Measurements from ENCODE around the gene POLR3A.

The POLR3A gene

DNA sequence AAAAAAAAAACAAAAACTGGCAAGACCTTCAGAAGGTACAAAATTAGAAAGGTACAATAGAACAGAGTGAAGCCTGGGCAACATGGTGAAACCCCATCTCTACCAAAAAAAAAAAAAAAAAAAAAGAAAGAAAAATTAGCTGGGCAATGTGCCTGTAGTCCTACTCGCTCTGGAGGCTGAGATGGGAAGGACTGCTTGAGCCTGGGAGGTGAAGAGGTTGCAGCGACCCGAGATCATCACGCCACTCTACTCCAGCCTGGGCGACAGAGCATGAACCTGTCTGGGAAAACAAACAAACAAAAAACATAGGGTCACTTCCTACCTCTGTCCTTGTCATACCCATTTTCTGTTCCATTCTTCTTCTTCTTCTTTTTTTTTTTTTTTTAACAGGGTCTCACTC lies 57.2 kb downstream of the POLR3A start:
- ATAC-seq (ENCODE audit: low read depth) (no peak), DNase-seq (ENCODE audit: low spot score in 2 of 2) (no peak)
- H3K4me3 Mint-ChIP-seq: no peak overlapping the region
- no peaks in the 10 kb centered on the region for H3K27me3 Mint-ChIP-seq
- H3K27ac Mint-ChIP-seq: no peak overlapping the region
- H3K36me3 Mint-ChIP-seq: peaks cover 8% of the 10 kb centered on the region
- H3K4me1 Mint-ChIP-seq: no peaks in the 10 kb centered on the region
- no peaks in the 10 kb centered on the region for H3K9me3 Mint-ChIP-seq

DNA sequence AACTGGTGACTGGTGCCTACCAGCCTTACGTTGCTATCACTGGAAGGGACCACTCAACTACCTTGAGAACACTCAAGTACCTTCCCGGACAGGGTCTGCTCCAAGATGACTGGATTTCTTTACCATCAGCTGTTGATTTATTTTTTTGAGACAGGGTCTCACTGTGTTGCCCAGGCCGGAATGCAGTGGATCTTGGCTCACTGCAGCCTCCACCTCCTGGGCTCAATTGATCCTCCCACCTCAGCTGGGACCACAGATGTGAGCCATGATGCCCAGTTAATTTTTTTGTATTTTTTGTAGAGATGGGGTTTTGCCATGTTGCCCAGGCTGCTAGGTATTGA lies 57.5 kb downstream of the POLR3A start:
- ATAC-seq (ENCODE audit: low read depth) (no peak), DNase-seq (ENCODE audit: low spot score in 2 of 2) (no peak)
- Mint-ChIP-seq H3K27me3 (peaks cover 1% of the 10 kb centered on the region), H3K4me1 (peaks cover 1% of the 10 kb centered on the region), H3K27ac (no peak overlapping the region), H3K9me3 (no peaks in the 10 kb centered on the region), H3K4me3 (no peak overlapping the region), H3K36me3 (peaks cover 5% of the 10 kb centered on the region)

DNA sequence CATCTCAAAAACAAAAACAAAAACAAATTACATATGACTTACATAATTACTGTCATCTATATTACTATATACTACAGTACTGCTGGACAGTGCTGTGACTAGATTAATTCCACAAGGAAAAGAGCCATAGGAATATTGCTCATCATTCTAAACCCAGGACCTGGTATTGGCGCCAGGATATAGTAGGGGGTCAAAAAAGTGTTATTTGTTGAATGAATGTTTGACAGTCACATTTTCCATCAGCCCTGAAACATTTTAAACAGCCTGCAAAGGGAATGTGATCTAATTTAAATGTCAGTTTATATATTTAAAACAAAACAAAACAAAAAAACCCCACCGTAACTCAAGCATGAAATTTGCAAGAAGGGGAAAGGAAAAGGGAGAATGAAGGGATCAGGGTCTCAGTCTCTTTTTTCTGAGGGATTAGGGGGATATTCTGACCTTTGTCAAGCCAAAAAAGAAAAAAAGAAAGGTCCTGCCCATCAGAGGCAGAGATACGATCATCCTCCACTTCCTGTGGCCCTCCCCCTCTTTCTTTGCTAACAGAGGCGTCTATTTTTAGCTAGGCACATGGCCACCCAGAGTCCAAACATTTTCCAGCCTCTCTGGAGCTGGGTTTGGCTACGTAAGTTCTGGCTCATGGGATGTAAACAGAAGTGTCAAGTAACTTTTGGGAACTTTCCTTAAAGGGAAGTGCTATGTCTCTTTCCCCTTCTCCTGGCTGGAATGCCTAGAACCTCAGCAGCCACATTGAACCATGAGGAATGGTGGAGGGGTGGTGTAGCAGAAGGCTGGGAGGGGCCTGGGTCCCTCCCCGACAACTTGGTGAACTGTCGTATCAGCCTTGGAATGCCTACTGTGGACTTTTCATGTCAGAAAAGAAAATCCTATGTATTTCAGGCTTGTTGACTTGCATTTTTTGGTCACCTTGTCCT lies 58.2 kb downstream of the POLR3A start:
- Mint-ChIP-seq H3K36me3 (peaks cover 5% of the 10 kb centered on the region), H3K9me3 (no peaks in the 10 kb centered on the region), H3K4me1 (peaks cover 2% of the 10 kb centered on the region), H3K4me3 (no peak overlapping the region), H3K27ac (no peak overlapping the region), H3K27me3 (peaks cover 4% of the 10 kb centered on the region)
- no peak for ATAC-seq (ENCODE audit: low read depth)
- no peak for DNase-seq (ENCODE audit: low spot score in 2 of 2)

DNA sequence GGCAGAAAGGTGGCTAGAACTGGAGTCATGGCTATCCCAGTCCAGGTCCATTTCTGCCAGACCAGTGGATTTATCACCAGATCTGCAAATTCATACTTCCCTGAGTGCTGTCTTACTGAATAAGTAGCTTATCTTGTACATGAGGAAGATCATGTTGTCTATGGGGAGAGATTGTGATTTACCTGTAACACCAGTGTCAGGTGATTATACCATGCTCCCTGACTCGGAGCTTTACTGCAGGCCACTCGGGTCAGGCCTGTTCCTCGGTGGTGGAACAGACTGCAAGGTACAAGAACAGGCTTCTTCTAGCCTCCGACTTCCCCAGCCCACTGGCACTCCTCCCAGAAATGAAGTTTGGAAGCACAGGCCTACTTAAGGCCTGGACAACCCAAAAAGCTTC lies 60.2 kb downstream of the POLR3A start:
- H3K9me3 Mint-ChIP-seq: peaks cover 3% of the 10 kb centered on the region
- no peak for ATAC-seq (ENCODE audit: low read depth)
- peaks cover 5% of the 10 kb centered on the region for H3K36me3 Mint-ChIP-seq
- no peak overlapping the region for H3K4me3 Mint-ChIP-seq
- H3K27me3 Mint-ChIP-seq: peaks cover 7% of the 10 kb centered on the region
- DNase-seq (ENCODE audit: low spot score in 2 of 2): no peak
- H3K4me1 Mint-ChIP-seq: peaks cover 2% of the 10 kb centered on the region
- no peak overlapping the region for H3K27ac Mint-ChIP-seq

DNA sequence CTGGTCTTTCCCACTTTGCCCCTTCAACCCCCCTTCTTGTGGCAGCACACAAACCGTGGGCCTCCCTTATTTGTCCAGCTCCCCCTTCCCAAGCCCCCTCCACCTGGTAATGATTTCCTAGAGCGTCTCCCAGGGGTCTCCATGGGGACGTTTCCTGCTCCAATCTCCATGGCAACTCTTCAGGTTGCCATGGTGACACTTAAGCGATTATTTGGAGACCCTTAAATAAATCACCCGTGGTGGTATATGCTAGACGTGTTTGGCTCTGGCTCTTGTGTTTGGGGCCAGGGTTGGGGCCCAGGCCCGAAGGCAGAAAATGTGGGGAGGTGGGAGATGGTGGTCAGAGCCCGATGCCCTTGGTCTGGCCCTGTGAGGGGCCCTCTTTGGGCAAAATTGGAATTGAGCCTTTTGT lies 61.7 kb downstream of the POLR3A start:
- Mint-ChIP-seq H3K36me3 (peaks cover 5% of the 10 kb centered on the region), H3K27me3 (peaks cover 7% of the 10 kb centered on the region), H3K4me1 (peaks cover 2% of the 10 kb centered on the region), H3K4me3 (no peak overlapping the region), H3K27ac (no peak overlapping the region), H3K9me3 (peaks cover 4% of the 10 kb centered on the region)
- no peak for DNase-seq (ENCODE audit: low spot score in 2 of 2)
- ATAC-seq (ENCODE audit: low read depth): no peak

DNA sequence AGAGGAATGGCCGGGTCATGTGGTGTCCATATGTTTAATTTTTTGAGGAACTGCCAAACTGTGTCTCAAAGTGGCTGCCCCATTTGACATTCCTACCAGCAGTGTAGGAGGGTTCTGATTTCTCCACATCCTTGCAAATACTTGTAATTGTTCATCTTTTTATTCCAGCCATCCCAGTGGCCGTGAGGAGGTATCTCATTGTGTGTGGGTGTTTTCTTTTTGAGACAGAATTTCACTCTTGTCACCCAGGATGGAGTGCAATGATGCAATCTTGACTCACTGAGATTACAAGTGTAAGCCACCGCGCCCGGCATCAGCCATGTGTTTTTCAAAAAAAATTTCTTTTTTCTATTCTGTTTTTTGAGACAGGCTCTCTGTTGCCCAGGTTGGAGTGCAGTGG lies 64.0 kb downstream of the POLR3A start:
- Mint-ChIP-seq H3K27ac (no peak overlapping the region), H3K9me3 (peaks cover 4% of the 10 kb centered on the region), H3K27me3 (peaks cover 7% of the 10 kb centered on the region), H3K4me1 (peaks cover 2% of the 10 kb centered on the region), H3K4me3 (no peak overlapping the region), H3K36me3 (peaks cover 4% of the 10 kb centered on the region)
- DNase-seq (ENCODE audit: low spot score in 2 of 2) (no peak), ATAC-seq (ENCODE audit: low read depth) (no peak)

DNA sequence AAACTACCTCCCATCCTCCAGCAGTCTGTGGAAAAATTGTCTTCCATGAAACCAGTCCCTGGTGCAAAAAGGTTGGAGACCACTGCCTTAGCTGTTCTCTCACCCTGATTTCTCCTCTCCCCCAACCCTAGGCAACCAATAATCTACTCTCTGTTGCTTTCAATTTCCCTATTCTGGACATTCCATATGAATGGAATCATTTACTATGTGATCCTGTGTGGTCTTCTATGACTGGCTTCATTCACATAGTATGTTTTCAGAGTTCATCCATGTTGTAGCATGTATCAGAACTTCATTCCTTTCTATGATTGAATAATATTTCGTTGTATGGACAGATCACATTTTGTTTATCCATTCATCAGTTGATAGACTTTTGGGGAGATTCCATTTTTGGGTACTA lies 64.5 kb downstream of the POLR3A start:
- ATAC-seq (ENCODE audit: low read depth) (no peak), DNase-seq (ENCODE audit: low spot score in 2 of 2) (no peak)
- Mint-ChIP-seq H3K9me3 (peaks cover 4% of the 10 kb centered on the region), H3K4me1 (peaks cover 2% of the 10 kb centered on the region), H3K36me3 (peaks cover 4% of the 10 kb centered on the region), H3K27me3 (peaks cover 8% of the 10 kb centered on the region), H3K27ac (no peak overlapping the region), H3K4me3 (no peak overlapping the region)

DNA sequence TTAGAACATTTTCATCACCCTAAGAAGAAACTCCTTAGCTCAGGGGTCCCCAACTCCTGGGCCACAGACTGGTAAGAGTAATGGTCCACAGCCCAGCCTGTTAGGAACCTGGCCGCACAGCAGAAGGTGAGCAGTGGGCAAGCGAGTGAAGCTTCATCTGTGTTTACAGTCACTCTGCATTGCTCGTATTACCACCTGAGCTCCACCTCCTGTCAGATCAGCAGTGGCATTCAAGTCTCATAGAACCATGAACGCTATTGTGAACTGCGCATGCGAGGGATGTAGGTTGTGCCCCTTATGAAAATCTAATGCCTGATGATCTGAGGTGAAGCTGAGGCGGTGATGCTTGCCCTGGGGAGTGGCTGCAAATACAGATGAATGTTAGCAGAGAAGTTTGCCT lies 65.4 kb downstream of the POLR3A start:
- DNase-seq (ENCODE audit: low spot score in 2 of 2) (no peak), ATAC-seq (ENCODE audit: low read depth) (no peak)
- peaks cover 8% of the 10 kb centered on the region for H3K27me3 Mint-ChIP-seq
- H3K4me3 Mint-ChIP-seq: no peak overlapping the region
- H3K27ac Mint-ChIP-seq: no peak overlapping the region
- peaks cover 4% of the 10 kb centered on the region for H3K36me3 Mint-ChIP-seq
- peaks cover 4% of the 10 kb centered on the region for H3K9me3 Mint-ChIP-seq
- peaks cover 2% of the 10 kb centered on the region for H3K4me1 Mint-ChIP-seq

DNA sequence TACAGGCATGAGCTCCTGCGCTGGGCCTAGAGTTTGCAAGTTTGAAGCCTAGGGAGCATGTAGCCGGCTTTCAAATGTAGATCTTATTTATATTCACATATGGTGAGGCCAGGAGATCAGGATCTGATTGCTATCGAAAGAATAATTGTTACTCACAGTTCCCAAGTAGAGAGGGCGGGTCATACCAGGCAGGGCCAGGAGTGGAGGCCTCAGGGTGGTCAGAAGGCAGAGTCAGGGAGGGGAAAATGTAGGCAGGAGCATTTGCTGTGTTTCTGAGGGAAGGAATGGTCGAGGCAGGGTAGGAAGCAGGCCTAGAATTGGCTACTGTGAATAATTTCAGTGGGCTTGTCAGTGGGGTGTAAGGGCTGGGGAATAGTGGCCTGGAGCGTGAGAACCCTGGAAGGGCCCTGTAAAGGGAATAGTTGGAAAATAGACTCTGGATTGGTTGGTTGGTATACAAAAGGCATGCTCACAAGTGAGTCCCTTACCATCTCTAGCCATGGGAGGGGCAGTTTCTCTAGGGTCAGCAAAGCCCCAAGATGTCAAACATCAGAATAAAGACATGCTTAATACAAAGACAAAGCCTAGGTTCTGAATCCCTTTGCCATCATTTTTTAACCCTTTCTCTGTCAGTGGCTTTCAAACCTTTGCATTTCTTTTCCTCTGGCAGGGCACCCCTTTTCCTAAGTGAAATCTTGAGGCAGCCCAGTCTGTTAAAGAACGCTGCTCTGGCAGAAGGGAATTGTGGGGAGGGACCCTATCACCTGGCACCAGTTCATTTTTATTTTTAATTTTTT lies 66.8 kb downstream of the POLR3A start:
- Mint-ChIP-seq H3K27me3 (peaks cover 10% of the 10 kb centered on the region), H3K36me3 (peaks cover 4% of the 10 kb centered on the region), H3K4me3 (no peak overlapping the region), H3K4me1 (peaks cover 2% of the 10 kb centered on the region), H3K27ac (no peak overlapping the region), H3K9me3 (peaks cover 4% of the 10 kb centered on the region)
- DNase-seq (ENCODE audit: low spot score in 2 of 2) (no peak), ATAC-seq (ENCODE audit: low read depth) (no peak)

DNA sequence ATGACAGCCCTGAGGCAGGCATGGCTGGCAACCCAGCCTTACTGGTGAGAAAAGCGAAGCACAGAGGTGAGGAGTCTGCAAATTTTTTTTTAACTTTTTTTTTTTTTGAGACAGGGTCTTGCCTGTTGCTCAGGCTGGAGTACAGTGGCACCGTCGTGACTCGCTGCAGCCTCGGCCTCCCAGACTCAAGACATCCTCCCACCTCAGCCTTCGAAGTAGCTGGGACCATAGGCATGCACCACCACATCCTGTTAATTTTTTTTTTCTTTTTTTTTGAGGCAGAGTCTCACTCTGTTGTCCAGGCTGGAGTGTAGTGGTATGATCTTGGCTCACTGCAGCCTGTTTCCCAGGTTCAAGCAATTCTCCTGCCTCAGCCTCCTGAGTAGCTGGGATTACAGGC lies 67.6 kb downstream of the POLR3A start:
- Mint-ChIP-seq H3K4me3 (no peak overlapping the region), H3K4me1 (no peaks in the 10 kb centered on the region), H3K27me3 (peaks cover 9% of the 10 kb centered on the region), H3K27ac (no peak overlapping the region), H3K9me3 (peaks cover 4% of the 10 kb centered on the region), H3K36me3 (peaks cover 4% of the 10 kb centered on the region)
- DNase-seq (ENCODE audit: low spot score in 2 of 2): no peak
- no peak for ATAC-seq (ENCODE audit: low read depth)

DNA sequence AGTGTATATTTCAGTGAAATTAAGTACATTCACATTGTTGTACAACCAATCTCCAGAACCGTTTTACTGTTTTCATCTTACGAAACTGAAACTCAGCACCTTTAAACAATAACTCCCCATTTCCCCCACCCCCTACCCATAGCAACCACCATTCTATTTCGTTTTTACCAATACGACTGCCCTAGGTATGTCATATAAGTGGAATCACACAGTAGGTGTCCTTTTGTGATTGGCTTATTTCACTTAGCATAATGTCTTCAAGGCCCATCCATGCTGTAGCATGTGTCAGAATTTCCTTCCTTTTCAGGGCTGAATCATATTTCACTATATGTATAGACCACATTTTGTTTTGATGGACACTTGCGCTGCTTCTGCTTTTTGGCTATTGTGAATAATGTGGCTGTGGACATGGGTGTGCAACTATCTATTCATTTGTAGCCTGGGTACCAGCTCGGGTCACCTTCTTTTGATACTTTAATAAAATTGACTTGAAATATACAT lies 68.4 kb downstream of the POLR3A start:
- Mint-ChIP-seq H3K36me3 (peaks cover 4% of the 10 kb centered on the region), H3K4me1 (no peaks in the 10 kb centered on the region), H3K9me3 (peaks cover 4% of the 10 kb centered on the region), H3K4me3 (no peak overlapping the region), H3K27ac (no peak overlapping the region), H3K27me3 (peaks cover 7% of the 10 kb centered on the region)
- DNase-seq (ENCODE audit: low spot score in 2 of 2): no peak
- ATAC-seq (ENCODE audit: low read depth): no peak

DNA sequence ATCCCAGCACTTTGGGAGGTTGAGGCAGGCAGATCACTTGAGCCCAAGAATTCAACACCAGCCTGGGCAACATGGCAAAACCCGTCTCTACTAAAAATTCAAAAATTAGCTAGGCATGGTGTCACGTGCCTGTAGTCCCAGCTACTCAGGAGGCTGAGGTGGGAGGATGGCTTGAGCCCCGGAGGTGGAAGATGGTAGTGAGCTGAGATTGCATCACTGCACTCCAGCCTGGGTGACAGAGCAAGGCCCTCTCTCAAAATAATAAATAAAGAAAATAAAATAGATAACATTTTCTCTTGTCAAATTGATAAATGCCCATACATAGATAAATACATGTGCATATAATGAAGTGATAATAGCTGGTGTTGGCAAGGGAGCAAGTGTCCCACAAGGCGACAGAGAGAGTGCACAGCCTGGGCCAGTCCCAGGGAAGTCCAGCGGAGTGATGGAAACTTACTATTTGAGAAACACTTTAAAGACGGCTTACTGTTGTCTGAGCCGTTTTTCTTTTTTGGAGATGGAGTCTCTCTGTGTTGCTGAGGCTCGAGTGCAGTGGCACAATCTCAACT lies 69.3 kb downstream of the POLR3A start:
- Mint-ChIP-seq H3K4me1 (no peaks in the 10 kb centered on the region), H3K9me3 (peaks cover 4% of the 10 kb centered on the region), H3K27me3 (peaks cover 8% of the 10 kb centered on the region), H3K4me3 (no peak overlapping the region), H3K27ac (no peak overlapping the region), H3K36me3 (peaks cover 3% of the 10 kb centered on the region)
- DNase-seq (ENCODE audit: low spot score in 2 of 2) (no peak), ATAC-seq (ENCODE audit: low read depth) (no peak)

DNA sequence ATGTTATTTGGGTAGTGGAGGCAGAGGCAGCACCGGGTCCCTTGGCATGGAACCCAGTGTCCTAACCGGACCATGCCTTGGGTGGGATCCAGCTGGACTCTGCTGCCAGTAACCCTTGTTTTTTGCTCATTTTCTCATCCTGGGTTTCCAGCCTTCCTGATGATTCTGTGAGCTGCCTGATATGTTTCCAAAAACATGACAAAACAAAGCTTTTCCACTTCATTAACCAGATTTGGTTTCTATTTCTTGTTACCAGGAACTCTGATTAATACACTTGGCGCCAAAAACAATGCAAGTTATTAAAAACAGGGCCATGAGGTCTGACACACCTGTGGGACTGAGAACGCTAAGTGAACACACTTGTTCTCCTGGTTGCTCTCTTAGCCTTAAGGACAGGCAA lies 69.9 kb downstream of the POLR3A start:
- peaks cover 6% of the 10 kb centered on the region for H3K27me3 Mint-ChIP-seq
- no peak for DNase-seq (ENCODE audit: low spot score in 2 of 2)
- no peak overlapping the region for H3K4me3 Mint-ChIP-seq
- no peak for ATAC-seq (ENCODE audit: low read depth)
- peaks cover 2% of the 10 kb centered on the region for H3K9me3 Mint-ChIP-seq
- H3K27ac Mint-ChIP-seq: no peak overlapping the region
- H3K36me3 Mint-ChIP-seq: no peaks in the 10 kb centered on the region
- no peaks in the 10 kb centered on the region for H3K4me1 Mint-ChIP-seq

DNA sequence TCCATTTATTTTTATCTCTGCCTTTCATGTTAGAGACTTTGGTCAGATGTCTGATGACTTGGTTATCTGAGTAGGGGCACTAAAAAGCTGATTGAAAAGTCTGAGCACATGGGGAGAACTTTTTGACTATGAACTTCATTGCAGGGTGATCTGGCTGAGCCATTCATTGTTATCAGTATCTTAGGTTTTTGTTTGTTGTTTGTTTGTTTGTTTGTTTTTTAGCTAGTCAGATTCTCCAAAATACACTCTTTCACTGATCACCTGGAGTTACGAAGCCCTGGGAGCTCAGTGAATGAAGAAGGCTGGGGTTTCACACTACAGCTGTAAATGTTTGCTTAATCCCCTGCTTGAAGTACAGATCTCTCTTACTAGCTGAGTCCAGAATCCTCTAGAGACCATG lies 74.2 kb downstream of the POLR3A start:
- peaks cover 7% of the 10 kb centered on the region for H3K27me3 Mint-ChIP-seq
- no peak overlapping the region for H3K27ac Mint-ChIP-seq

More for the DNA sequence above, 74.2 kb downstream of the POLR3A start:
- ATAC-seq (ENCODE audit: low read depth): no peak
- peaks cover 8% of the 10 kb centered on the region for H3K9me3 Mint-ChIP-seq
- no peak overlapping the region for H3K4me3 Mint-ChIP-seq
- H3K4me1 Mint-ChIP-seq: no peaks in the 10 kb centered on the region
- peaks cover 2% of the 10 kb centered on the region for H3K36me3 Mint-ChIP-seq
- no peak for DNase-seq (ENCODE audit: low spot score in 2 of 2)

Data from memory B cell (primary cell).